GM23338 (cell line): ENCODE data around the gene LMO7. TPM values are rescaled to one million over a fixed set of nuclear protein-coding genes. Genes with fewer than 3 reads are reported as not detected.

Experiments
- ATAC-seq: fragments of 200-7000 bp; cut with Tn5 transposase; 3 replicates; pipeline ENCODE4 v1.9.1; 2020
- DNase-seq: peaks from one replicate; pipeline ENCODE4 v3.0.0-alpha.2; 2015; ENCODE audit warnings: low spot score
- H2AFZ ChIP-seq: fragments of 200-600 bp; sonication (generic); 2 replicates; pipeline ENCODE4 v1.8.0; 2016; ENCODE audit warnings: antibody characterized with exemption, mild to moderate bottlenecking, moderate library complexity
- H3F3A ChIP-seq: fragments of 200-600 bp; sonication (generic); replicated peaks from 2 replicates; pipeline ENCODE4 v1.8.0; 2017; ENCODE audit warnings: antibody characterized with exemption, mixed run types, low read depth
- H3K27ac ChIP-seq: fragments of 200-600 bp; sonication (generic); 2 replicates; pipeline ENCODE4 v1.6.1; 2016; ENCODE audit warnings: low read depth
- H3K27me3 ChIP-seq: fragments of 200-600 bp; sonication (generic); 2 replicates; pipeline ENCODE4 v1.8.0; 2016; ENCODE audit warnings: mild to moderate bottlenecking, mixed run types, moderate library complexity; ENCODE audit not compliant: insufficient read depth
- H3K36me3 ChIP-seq: fragments of 200-600 bp; sonication (generic); 2 replicates; pipeline ENCODE4 v1.8.0; 2016; ENCODE audit warnings: mild to moderate bottlenecking; ENCODE audit not compliant: insufficient read depth
- H3K4me1 ChIP-seq: fragments of 200-600 bp; sonication (generic); 2 replicates; pipeline ENCODE4 v1.8.0; 2016; ENCODE audit warnings: mild to moderate bottlenecking, moderate library complexity; ENCODE audit not compliant: insufficient read depth
- H3K4me2 ChIP-seq: fragments of 200-600 bp; sonication (generic); 2 replicates; pipeline ENCODE4 v1.7.1; 2017; ENCODE audit warnings: mixed run types
- H3K4me3 ChIP-seq: fragments of 200-600 bp; sonication (generic); 2 replicates; pipeline ENCODE4 v1.6.1; 2016; ENCODE audit warnings: mixed run types
- H3K79me2 ChIP-seq: fragments of 200-600 bp; sonication (generic); replicated peaks from 2 replicates; pipeline ENCODE4 v1.8.0; 2017; ENCODE audit warnings: mild to moderate bottlenecking; ENCODE audit not compliant: insufficient read depth
- H3K9me2 ChIP-seq: fragments of 200-600 bp; sonication (generic); 2 replicates; pipeline ENCODE4 v1.8.0; 2017; ENCODE audit not compliant: insufficient read depth
- H4K20me1 ChIP-seq: fragments of 200-600 bp; sonication (generic); replicated peaks from 2 replicates; pipeline ENCODE4 v1.8.0; 2017; ENCODE audit warnings: mild to moderate bottlenecking; ENCODE audit not compliant: insufficient read depth
- H3K27ac Mint-ChIP-seq: 2 replicates; pipeline ENCODE4 v1.8.0; 2020; ENCODE audit warnings: inconsistent platforms, mild to moderate bottlenecking, moderate library complexity, mixed read lengths
- H3K27me3 Mint-ChIP-seq: 3 replicates; pipeline ENCODE4 v1.8.0; 2022; ENCODE audit warnings: low read depth, mild to moderate bottlenecking, moderate library complexity, mixed read lengths, inconsistent platforms; ENCODE audit not compliant: insufficient read depth, poor library complexity
- H3K36me3 Mint-ChIP-seq: 3 replicates; pipeline ENCODE4 v1.8.0; 2021; ENCODE audit warnings: low read depth, mild to moderate bottlenecking, inconsistent platforms, moderate library complexity, mixed read lengths
- H3K4me1 Mint-ChIP-seq: 3 replicates; pipeline ENCODE4 v1.8.0; 2020; ENCODE audit warnings: mild to moderate bottlenecking, inconsistent platforms, mixed read lengths
- H3K4me3 Mint-ChIP-seq: 3 replicates; pipeline ENCODE4 v1.8.0; 2021; ENCODE audit warnings: moderate library complexity, mild to moderate bottlenecking, inconsistent platforms, mixed read lengths
- H3K9me3 Mint-ChIP-seq: 3 replicates; pipeline ENCODE4 v1.8.0; 2020; ENCODE audit warnings: moderate library complexity, mild to moderate bottlenecking, inconsistent platforms, mixed read lengths
- CREB1 ChIP-seq: fragments of 250-450 bp; sonication (Bioruptor Pico); IDR thresholded peaks from 2 replicates; pipeline ENCODE4 v1.5.0; 2020; ENCODE audit warnings: low read depth, mild to moderate bottlenecking, moderate library complexity
- CTCF ChIP-seq, 2 experiments: fragments of 200-600 bp in 1 of 2; sonication (generic) in 1 of 2; conservative IDR thresholded peaks; 2 replicates each; pipeline versions ENCODE4 v1.5.1 to v1.6.1; 2016 to 2017; ENCODE audit warnings: antibody characterized with exemption in 2 of 2, low read depth in 2 of 2, mild to moderate bottlenecking in 2 of 2, moderate library complexity in 1 of 2
- ETS1 ChIP-seq: IDR thresholded peaks from 2 replicates; pipeline ENCODE4 v1.6.1; 2016; ENCODE audit warnings: antibody characterized with exemption
- EZH2 ChIP-seq: fragments of 200-600 bp; sonication (generic); IDR thresholded peaks from one replicate; pipeline ENCODE4 v1.8.0; 2017; ENCODE audit warnings: antibody characterized with exemption, mild to moderate bottlenecking, low read depth; ENCODE audit not compliant: unreplicated experiment
- EZH2phosphoT487 ChIP-seq: fragments of 200-600 bp; sonication (generic); IDR thresholded peaks from one replicate; pipeline ENCODE4 v1.8.1; 2018; ENCODE audit warnings: antibody characterized with exemption; ENCODE audit not compliant: unreplicated experiment
- JUNB ChIP-seq: IDR thresholded peaks from one replicate; pipeline ENCODE4 v1.6.1; 2016; ENCODE audit warnings: antibody characterized with exemption; ENCODE audit not compliant: unreplicated experiment
- NANOG ChIP-seq: IDR thresholded peaks from 2 replicates; pipeline ENCODE4 v1.6.1; 2016; ENCODE audit warnings: antibody characterized with exemption, borderline replicate concordance
- POLR2AphosphoS5 ChIP-seq: IDR thresholded peaks from 2 replicates; pipeline ENCODE4 v1.6.1; 2016; ENCODE audit warnings: antibody characterized with exemption, low read depth
- REST ChIP-seq: IDR thresholded peaks from one replicate; pipeline ENCODE4 v1.6.1; 2018; ENCODE audit warnings: antibody characterized with exemption; ENCODE audit not compliant: unreplicated experiment
- ZNF114 ChIP-seq: fragments of 250-450 bp; sonication (Bioruptor Pico); IDR thresholded peaks from 2 replicates; pipeline ENCODE4 v1.5.0; 2020; ENCODE audit warnings: mild to moderate bottlenecking, moderate library complexity
- polyA plus RNA-seq: library from polyadenylated mRNA; unstranded; fragments of >200 nt; fragmentation: Nextera tagmentation; extraction: Ambion mirVana; gene quantifications from 2 replicates; pipeline ENCODE4 v1.2.1, GENCODE V29; 2016
- total RNA-seq: library from RNA; depleted of rRNA; stranded (reverse); fragments of >200 nt; shearing (Covaris generic); gene quantifications from 2 replicates; pipeline ENCODE4 v1.2.3, GENCODE V29; 2014

LMO7 gene
- total and polyA plus RNA-seq, 2 experiments from 2014 or later, result 22.3 to 26.9 TPM

GRCh38 chr13:75869981-75870380, 233.9 kb downstream of the LMO7 start (continued):
- TF ChIP-seq REST, result no peak

GRCh38 chr13:75870397-75870903, 234.3 kb downstream of the LMO7 start:
- H3K36me3 ChIP-seq, result no peaks in the 10 kb centered on the region
- no peaks in the 10 kb centered on the region for H3K79me2 ChIP-seq
- no peak; the same call in 2 of the 3 replicates for ATAC-seq
- H3K4me3 ChIP-seq, result no peak overlapping the region
- Mint-ChIP-seq H3K27ac (peak overlapping the region; percentile 24), H3K4me3 (no peak overlapping the region), H3K9me3 (no peaks in the 10 kb centered on the region), H3K36me3 (no peaks in the 10 kb centered on the region), H3K4me1 (peaks cover 22% of the 10 kb centered on the region), H3K27me3 (no peaks in the 10 kb centered on the region)
- peak; percentile 69 to 90 for TF ChIP-seq CTCF (conservative IDR thresholded peaks at IDR 0.05; ENCODE audit: low read depth in 2 of 2)
- TF ChIP-seq ETS1, result no peak
- no peaks in the 10 kb centered on the region for H3K27me3 ChIP-seq
- peak overlapping the region; percentile 92 for H2AFZ ChIP-seq
- H3F3A ChIP-seq, result no peaks in the 10 kb centered on the region
- H3K9me2 ChIP-seq, result no peaks in the 10 kb centered on the region
- DNase-seq, result peak; percentile 60
- H3K27ac ChIP-seq, result no peak overlapping the region
- H3K4me2 ChIP-seq, result peak overlapping the region; percentile 27; the same call in 1 of the 2 replicates
- H3K4me1 ChIP-seq, result peaks cover 24% of the 10 kb centered on the region
- H4K20me1 ChIP-seq, result no peaks in the 10 kb centered on the region

GRCh38 chr13:75871059-75871458, 234.9 kb downstream of the LMO7 start:
- H4K20me1 ChIP-seq, result no peaks in the 10 kb centered on the region
- no peak overlapping the region for H3K4me2 ChIP-seq
- Mint-ChIP-seq H3K4me1 (peaks cover 26% of the 10 kb centered on the region), H3K9me3 (no peaks in the 10 kb centered on the region), H3K36me3 (no peaks in the 10 kb centered on the region), H3K4me3 (no peak overlapping the region), H3K27me3 (no peaks in the 10 kb centered on the region), H3K27ac (no peak overlapping the region)
- H3K9me2 ChIP-seq, result no peaks in the 10 kb centered on the region
- no peak overlapping the region for H3K4me3 ChIP-seq
- H3K36me3 ChIP-seq, result no peaks in the 10 kb centered on the region
- DNase-seq, result no peak
- H3K27ac ChIP-seq, result no peak overlapping the region
- no peaks in the 10 kb centered on the region for H3K27me3 ChIP-seq
- H2AFZ ChIP-seq, result peak overlapping the region; percentile 92
- H3F3A ChIP-seq, result no peaks in the 10 kb centered on the region
- H3K79me2 ChIP-seq, result no peaks in the 10 kb centered on the region
- H3K4me1 ChIP-seq, result peaks cover 25% of the 10 kb centered on the region
- no peak for ATAC-seq
- TF ChIP-seq ZNF114 (no peak), EZH2phosphoT487 (no peak), CREB1 (CRISPR knock-in tag) (no peak), JUNB (no peak), ETS1 (no peak), NANOG (no peak), CTCF (conservative IDR thresholded peaks at IDR 0.05; ENCODE audit: low read depth in 2 of 2) (no peak), EZH2 (no peak), POLR2AphosphoS5 (no peak)
